HG02642 (cell line): Measurements from ENCODE around the gene ZSWIM7.

ENCODE experiments used
- ATAC-seq: cut with Tn5 transposase; IDR thresholded peaks from one replicate; pipeline ENCODE4 v1.9.1; 2021; ENCODE audit warnings: mild to moderate bottlenecking; ENCODE audit not compliant: unreplicated experiment, poor library complexity

The ZSWIM7 gene

DNA sequence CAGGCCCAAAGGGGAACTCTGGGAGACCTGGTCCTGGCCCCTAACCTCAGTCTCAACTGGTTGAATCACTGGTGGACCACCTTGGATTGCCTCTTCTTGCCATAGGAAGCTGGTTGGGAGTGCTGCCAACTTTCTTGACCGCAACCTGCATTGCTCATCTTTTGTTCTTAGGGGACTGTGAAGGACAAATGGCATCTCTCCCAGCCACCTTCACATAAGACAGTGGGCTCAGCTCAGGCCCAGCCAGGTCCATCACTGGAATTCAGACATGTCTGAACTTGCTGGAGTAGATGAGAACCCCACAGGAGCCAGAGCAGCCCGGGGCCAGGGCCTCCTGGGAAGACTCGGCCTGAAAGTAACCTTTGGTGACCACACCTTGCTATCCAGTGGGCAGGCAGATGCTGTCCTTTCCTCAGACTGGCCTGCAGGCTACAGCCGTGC is 35.8 kb downstream of the ZSWIM7 start:
- ATAC-seq = no peak

DNA sequence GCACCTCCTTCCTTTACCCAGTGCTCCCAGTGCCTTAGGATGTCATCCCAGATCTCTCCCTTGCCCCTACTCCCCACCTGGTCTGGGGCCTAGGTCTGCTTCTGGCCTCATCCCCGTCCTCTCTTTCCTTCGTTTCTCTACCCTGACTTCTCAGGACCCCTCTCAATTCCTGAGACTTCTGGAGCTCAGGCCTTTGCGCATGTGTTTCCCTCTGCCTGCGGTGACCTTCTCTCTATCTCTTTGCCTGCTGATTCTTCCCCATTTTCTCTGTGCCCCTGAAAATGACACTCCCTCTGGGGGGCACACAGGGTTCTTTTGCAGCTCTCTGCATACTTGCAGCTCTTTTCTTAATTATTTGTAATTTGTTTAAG is 41.0 kb downstream of the ZSWIM7 start:
- no peak for ATAC-seq

DNA sequence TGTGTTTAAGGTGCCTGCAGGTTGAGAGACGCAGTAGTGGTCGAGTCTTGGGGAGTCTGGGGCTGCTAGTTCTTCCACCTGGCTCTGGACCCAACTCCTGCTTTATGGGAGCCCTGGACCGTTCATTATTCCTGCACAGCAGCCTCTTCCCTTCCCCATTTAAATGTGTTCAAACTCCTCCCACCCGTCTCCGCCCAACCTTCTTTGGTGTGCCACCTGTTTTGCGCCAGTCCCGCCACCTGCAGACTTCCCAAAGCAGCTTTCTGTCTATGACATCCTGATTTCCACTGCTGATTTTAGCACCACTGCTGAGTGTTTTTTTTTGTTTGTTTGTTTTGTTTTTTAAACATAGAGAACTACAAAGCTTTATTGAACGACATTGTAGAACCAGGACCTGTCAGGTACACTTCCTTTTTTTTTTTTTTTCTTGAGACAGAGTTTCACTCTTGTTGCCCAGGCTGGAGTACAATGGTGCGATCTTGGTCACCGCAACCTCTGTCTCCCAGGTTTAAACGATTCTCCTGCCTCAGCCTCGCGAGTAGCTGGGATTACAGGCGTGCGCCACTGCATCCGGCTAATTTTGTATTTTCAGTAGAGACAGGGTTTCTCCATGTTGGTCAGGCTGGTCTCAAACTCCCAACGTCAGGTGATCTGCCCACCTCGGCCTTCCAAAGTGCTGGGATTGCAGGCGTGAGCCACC is 41.7 kb downstream of the ZSWIM7 start:
- ATAC-seq = no peak

DNA sequence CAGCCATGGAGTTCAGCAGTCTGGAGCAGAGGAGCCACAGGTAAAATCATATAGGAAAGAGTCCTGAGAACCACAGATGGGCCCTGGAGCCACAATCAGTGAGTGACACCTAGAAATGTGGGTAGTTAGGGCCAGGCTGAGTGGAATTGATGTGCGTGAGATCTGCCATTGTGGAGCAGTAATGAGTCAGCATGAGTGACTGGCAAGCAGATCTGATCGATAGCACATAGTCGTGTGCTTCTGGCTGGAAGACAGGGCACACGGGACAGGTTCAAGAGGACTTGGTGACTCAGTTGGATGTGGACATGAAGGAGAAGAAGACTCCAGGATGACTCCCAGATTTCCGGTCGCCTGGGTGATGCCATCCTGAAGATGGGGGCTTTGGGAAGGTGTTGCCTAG is 42.3 kb downstream of the ZSWIM7 start:
- no peak for ATAC-seq

DNA sequence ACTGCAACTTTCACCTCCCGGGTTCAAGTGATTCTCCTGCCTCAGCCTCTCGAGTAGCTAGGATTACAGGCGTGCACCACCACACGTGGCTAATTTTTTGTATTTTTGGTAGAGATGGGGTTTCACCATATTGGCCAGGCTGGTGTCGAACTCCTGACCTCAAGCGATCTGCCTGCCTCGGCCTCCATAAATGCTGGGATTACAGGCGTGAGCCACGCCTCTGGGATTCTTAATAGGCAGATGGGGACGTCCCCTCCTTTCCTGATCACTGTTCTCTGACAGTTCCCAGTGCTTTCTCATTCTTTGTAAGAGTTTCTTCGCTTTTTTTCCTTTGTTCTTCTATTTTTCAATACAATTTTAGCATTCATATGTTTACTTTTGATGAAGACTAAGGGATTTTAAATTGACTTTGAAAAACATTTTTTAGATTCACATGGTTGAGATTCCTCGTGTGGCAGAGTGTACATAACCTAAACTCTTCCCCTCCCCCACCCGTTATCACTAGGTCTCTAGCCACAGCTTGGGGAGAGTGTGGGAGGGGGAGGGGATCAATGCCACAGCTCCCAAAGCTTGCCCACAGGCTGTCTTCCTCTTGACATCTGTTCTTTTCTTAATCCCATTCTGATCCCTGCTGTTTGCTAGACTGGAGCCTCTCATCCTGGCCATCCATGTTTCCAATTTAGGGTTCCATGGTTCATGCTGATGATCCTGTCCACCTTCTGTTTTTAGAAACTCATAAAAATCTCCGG is 43.5 kb downstream of the ZSWIM7 start:
- ATAC-seq = no peak

DNA sequence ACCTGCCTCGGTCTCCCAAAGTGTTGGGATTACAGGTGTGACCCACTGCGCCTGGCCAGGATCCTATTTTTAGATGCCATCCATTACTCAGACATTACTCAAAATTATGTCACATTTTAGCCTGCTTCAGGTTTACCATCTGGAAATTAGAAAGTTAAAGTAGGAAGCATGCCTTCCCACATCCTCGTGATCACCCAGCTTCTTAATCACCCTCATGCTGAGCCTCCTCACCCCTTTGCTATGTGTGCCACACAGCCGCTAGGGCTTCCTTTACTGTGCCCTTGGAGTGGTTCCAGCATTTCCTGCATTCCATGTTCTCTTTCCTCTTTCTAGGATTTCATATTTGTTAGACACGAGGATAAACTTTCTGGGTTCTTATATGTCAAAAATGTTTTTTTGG is 45.3 kb downstream of the ZSWIM7 start:
- no peak for ATAC-seq

DNA sequence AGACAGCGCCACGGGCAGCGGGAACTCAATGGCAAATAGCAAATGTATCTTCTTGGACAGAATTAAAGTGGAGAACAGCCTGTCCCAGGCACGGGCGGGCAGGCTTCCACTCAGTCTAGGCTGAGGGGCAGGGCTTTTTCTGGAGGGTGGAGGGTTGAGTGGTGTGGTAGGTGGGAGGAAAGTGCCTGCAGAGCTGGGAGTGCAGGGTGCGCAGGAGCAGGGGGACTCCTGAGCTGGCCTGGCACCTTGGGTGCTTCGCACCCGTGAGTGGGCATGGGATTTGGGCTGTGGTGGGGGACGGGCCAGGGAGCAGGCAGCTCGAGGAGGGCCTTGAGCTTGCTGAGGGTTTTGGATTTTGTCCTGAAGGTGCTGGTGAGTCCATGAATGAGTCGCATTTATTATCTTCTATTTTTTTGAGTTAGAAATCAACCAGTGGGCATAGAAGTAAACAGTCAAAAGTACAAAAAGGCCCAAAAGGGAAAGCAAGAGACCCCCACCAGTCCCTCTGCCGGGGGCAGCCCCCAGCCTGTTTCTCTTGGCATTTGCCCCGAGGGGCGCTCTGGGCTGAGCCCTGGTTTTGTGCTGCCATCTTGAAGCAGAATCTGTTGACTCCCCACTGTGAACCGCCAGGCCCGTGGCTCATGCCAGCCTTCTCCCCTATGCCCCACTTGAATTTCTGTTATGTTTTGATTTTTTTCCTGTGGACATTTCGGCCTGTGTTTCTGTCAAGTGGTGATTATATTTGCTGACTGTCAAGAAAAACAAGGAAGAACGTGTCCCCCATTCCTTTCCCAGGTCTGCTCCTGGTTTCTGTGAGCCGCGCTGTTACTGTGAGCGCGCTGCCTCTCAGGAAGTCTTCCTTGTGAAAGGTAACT is 46.4 kb downstream of the ZSWIM7 start:
- no peak for ATAC-seq

DNA sequence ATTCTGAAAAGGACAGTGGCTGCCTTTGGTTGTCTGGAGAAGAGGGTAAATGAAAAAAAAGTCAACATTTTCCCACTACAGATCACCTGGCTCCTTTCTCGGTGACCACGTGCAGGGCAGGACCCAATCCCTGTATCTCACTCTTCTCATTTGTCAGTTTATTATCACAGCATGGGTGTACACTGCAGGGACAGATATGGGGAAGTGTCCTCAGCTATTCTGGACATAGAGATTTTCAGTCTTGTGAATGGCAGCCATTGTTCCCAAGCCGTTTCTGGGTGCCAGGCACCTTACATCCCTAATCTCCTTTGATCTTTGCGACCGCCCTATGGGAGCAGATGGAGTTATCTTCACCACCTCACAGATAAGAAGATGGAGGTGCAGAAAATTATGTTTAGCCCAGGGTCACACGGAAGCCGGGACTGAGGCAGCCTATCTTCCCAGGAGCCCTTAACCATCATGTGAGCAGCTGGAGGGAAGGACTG is 47.4 kb downstream of the ZSWIM7 start:
- ATAC-seq = no peak

DNA sequence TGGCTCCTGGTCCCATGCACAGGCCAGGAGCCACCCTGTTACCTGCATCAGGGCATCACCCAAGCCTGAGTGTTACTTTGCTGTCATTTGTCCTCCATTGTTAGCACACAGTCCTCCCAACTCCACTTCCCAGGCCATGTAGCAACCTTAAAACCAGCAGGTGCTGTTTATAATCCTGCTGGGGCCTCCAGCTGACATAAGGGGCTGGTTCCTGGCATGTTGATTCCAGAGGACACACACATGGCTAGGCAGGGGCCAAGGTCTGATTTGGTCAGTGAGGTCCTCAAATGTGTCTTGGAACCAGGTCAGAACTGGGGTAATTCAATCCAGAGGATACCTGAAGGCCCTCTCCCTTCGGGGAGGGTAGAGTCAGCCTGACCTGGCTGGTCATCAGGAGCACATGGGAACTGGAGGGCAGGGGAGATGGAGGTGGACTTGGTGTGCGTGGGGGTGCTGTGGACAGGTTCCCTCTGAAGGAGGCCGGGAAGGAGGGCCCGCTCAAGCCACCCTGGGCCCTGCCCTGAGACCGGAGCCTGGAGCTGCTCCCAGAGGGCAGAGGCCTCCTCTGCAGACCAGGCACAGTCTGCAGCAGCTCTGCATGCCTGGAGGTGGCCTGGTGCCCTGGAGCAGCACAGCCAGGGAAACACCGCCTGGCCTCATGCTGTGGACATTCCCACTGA is 48.0 kb downstream of the ZSWIM7 start:
- ATAC-seq = no peak

DNA sequence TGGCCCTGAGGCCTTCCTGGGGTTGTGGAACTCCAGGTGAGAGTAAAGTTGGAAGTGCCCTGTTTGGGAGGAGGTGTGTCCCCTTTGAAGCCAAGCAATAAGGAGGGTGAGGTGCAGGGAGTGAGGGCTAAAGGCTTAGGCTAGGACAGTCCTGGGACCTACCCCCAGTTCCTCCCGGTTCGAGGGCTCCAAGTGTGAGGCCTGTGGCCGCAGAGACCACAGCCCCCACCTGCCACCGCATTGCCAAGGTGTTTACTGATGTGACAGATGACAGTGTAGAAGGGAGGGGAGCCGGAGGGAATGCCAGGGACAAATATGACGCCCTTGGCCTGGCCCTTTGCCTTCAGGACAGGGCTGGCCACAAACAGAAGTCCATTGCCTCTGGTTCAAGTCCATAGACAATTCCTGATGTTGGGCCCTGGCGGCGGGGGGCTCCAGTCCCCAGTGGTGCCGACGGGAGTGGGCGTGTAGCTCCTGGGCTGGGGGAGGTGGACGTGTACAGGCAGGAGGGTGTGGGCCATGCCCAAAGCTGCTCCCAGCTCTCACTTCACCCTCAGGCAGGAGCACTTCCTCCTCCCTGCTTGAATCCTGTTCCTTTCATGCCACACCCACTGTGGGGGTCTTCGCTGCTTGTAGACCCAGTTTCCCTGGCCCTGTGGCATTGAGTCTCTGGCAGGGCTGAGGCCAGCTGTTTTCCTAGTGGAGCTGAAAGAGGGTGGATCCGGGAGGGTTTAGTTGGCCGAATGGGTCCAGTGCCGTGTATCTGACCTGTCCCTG is 51.3 kb downstream of the ZSWIM7 start:
- ATAC-seq = no peak

DNA sequence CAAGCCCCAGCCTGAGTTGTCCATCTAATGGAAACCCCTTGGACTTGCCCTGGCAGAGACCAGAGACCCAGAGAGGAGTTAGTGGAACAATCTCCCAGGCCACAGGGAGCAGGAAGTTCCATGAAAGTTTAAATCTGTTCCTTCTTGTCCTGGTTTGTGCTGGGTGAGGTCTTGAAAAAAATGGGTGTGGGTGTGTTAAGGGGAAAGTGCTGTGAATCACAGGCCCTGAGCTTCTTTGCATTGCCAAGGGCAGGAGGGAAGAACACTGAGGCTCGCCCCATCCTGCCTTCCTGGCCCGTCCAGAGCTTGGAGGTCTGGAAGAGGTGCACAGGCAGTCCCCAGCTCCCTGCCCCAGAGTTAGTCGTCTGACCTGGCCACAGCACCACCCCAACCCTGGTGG is 52.2 kb downstream of the ZSWIM7 start:
- ATAC-seq = no peak

DNA sequence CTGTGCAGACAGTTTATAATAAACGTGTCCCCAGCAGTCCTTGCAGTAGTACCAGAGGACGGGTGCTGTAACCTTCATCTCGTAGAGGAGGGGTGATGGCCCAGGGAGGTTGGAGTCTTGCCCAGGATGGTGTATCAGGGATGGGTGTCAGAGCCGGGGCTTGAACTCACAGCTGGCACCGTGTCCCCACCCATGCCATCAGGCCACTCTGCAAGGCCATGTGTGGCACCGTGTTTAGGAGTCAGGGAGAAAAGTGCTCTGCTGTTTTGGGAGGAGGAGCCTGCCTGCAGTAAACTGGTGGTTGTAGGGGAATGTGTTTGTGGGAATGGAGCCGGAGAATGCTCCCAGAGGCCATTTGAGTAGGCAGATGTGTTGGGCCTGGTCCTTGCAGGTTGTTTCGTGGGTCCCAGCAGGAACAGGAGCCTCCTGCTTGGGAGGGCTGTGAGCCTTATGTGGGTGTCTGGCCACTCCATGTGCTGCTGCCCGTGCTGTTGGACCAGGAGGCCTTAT is 52.8 kb downstream of the ZSWIM7 start:
- no peak for ATAC-seq

DNA sequence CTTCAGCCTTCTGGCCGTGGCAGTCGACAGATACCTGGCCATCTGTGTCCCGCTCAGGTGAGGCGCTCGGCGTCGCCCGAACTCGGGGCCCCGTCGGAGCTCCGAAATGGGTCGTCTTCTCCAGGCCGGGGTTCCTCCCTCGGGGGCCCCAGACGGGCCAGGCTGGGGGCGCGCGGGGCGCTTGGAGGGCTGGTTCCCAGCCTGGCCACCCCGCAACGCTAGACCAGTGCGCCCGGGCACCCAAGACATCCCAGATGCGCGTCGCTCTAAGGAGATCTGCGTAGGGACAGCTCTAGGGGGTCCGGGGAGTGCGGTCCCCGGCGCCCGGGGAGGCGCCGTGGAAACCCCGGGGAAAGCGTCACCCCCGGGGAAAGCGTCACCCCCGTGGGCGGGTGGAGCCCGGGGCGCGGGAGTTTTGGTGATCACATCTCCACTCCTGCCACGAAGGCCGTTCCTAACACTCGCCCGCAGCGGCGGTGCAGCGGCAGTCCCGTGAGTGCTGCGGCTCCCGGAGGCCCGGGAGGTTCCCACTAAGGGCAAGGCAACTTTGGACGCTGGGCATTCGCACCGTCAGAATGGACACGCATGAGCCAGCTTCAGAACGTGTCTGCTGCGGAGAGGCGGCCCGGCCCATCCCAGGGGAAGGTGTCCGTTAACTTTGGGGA is 53.8 kb downstream of the ZSWIM7 start:
- peak; percentile 21 for ATAC-seq

DNA sequence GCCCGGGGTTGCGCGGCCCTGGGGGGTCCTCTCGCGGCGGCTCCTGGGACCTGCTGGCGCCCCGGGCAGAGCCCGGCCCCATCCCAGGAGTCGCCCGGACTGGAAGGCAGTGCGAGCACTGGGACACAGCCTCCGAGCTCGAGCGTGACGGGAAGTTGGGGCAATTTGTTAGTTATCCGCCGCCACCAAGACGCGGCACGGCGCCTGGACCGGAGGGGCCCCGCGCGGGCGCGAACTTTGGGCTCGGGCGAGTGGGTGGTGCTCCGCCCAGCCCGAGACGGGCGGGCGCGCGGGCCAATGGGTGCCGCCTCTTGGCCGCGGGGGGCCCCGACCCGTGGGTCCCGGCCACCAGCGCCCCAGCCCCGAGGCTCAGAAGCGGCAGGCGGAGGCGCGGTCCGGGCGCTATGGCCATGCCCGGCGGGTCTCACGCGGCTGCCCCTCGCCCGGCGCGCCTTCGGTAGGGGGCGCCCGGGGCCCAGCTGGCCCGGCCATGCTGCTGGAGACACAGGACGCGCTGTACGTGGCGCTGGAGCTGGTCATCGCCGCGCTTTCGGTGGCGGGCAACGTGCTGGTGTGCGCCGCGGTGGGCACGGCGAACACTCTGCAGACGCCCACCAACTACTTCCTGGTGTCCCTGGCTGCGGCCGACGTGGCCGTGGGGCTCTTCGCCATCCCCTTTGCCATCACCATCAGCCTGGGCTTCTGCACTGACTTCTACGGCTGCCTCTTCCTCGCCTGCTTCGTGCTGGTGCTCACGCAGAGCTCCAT is 54.6 kb downstream of the ZSWIM7 start, which contains the start of gene ADORA2B:
Gene ADORA2B (plus strand): TSS at position 372 of the 768 bp plus-strand sequence. CDS start 119 bp downstream, at position 491.
- peak; percentile 47 for ATAC-seq

DNA sequence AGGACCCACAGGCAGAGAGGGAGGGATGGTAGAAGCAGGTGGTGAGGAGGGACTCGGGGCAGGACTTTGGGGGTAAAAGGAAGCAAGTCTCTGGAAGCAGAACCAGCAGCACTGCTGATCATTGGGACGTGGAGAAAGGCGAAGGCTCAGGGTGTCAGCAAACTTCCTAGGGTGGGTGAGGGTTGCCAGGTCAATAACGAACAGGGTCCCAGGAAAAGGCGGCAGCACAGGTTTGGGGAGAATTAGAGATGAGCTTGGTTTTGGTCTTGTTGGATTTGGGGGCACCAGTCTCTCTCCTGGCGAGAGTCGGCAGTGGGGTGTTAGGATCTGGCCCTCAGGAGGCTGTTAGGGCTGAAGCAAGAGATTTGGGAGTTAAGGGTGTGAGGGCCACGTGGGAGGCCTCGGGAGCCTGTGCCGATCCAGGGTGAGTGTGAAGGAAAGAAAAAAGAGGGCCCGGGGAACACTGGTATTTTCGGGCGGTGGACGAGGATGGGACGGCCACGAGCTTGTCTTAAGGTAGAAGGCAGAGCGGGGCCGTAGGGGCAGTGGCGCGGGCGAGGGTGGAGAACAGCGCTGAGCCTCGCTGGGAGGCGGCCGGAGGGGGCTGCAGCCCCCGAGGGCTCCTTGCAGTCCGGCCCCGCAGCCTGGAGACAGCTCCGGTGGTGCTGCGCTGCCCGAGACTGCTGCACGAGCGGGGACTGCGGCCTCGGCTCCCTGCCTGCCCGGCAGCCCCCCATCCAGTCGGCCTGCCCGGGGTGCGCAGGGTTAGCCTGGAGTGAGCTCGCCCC is 55.3 kb downstream of the ZSWIM7 start:
- no peak for ATAC-seq

DNA sequence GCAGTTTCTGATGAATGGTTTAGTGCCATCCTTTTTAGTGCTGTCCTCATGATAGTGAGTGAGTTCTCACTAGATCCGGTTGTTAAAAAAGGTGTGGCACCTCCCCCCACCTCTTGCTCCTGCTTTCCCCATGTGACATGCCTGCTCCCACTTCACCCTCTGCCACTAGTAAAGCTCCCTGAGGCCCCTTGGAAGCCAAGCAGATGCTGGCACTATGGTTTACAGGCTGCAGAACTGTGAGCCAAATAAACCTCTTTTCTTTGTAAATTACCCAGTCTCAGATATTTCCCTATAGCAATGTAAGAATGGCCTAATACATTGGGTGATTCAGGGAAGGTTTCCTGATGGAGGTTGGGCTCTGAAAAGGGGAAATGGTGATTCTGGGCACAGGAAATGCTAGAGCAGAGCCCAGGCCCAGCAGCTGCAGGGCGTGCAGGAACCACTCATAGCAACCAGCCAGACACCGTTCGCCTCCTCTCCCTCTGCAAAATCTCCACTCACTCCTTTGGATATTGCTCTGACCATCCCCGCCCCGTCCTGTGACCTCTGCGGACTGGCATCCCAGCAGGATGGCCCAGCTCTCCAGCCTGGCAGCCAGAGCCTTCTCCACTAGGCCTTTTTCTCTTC is 57.2 kb downstream of the ZSWIM7 start:
- no peak for ATAC-seq

DNA sequence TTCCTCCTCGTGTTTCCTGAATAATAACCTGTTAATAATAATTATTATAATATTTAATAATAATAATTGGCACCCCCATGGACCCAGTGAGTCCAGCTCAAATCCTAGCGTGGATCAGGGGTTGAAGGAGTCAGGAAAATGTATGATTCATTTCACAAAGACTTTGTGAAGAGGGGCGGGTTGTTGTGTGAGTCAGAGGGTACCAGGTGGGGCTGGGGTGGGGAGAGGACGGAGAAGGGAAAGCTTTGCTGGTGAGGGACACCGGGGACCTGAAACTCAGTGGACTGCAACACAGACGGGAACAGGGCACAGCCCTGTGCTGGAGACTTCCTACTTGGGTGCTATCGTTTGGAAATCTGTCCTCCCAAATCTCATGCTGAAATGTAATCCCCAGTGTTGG is 57.7 kb downstream of the ZSWIM7 start:
- no peak for ATAC-seq
